HL-60 (cell line): ENCODE results near the gene SLC33A1.

ENCODE experiments used
- DNase-seq, 2 experiments: peaks; one replicate each; pipeline ENCODE4 v3.0.0-alpha.2; 2010 to 2020; ENCODE audit warnings: low read depth in 1 of 2, low spot score in 1 of 2
- H3K27ac ChIP-seq: fragments of 250-450 bp; sonication (Bioruptor Pico); replicated peaks from 2 replicates; pipeline ENCODE4 v1.5.1; 2020; ENCODE audit warnings: mild to moderate bottlenecking, moderate library complexity
- H3K27me3 ChIP-seq: fragments of 250-450 bp; sonication (Bioruptor Pico); 2 replicates; pipeline ENCODE4 v1.5.1; 2021; ENCODE audit warnings: mild to moderate bottlenecking, moderate library complexity; ENCODE audit not compliant: insufficient read depth, poor library complexity, severe bottlenecking
- H3K4me3 ChIP-seq: replicated peaks from 2 replicates; pipeline ENCODE4 v1.5.1; 2011; ENCODE audit warnings: mild to moderate bottlenecking, control low read depth, low read length; ENCODE audit not compliant: insufficient read depth
- GABPA ChIP-seq: IDR thresholded peaks from 2 replicates; pipeline ENCODE4 v1.6.1; 2012; ENCODE audit warnings: low read depth
- POLR2AphosphoS5 ChIP-seq: IDR thresholded peaks from 2 replicates; pipeline ENCODE4 v1.6.1; 2012; ENCODE audit warnings: low read depth
- SPI1 ChIP-seq: IDR thresholded peaks from 2 replicates; pipeline ENCODE4 v1.6.1; 2012; ENCODE audit warnings: low read depth, mild to moderate bottlenecking, borderline replicate concordance
- TF ChIP-seq, protein P1 (sequence below): IDR thresholded peaks from 2 replicates; pipeline ENCODE4 v1.6.1; 2012; ENCODE audit warnings: low read depth; ENCODE audit not compliant: insufficient replicate concordance
- TF ChIP-seq, protein P2 (sequence below): IDR thresholded peaks from one replicate; pipeline ENCODE4 v1.5.1; 2011; ENCODE audit warnings: low read length, control low read depth, inconsistent platforms; ENCODE audit not compliant: insufficient read depth

Gene SLC33A1

DNA sequence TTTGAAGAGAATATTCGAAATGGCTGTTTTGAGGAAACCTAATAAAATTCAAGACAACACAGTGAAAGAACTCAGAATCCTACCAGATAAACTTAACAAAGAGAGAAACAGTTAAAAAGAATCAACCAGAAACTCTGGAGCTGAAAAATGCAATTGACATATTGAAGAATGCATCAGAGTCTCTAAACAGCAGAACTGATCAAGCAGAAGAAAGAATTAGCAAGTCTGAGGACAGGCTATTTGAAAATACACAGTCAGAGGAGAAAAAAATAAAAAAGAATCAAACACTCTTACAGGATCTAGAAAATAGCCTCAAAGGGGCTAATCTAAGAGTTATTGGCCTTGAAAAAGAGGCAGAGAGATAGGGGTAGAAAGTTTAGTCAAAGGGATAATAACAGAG is 61.7 kb downstream of the SLC33A1 start:
- H3K4me3 ChIP-seq, result no peak overlapping the region
- TF ChIP-seq, protein P1, sequence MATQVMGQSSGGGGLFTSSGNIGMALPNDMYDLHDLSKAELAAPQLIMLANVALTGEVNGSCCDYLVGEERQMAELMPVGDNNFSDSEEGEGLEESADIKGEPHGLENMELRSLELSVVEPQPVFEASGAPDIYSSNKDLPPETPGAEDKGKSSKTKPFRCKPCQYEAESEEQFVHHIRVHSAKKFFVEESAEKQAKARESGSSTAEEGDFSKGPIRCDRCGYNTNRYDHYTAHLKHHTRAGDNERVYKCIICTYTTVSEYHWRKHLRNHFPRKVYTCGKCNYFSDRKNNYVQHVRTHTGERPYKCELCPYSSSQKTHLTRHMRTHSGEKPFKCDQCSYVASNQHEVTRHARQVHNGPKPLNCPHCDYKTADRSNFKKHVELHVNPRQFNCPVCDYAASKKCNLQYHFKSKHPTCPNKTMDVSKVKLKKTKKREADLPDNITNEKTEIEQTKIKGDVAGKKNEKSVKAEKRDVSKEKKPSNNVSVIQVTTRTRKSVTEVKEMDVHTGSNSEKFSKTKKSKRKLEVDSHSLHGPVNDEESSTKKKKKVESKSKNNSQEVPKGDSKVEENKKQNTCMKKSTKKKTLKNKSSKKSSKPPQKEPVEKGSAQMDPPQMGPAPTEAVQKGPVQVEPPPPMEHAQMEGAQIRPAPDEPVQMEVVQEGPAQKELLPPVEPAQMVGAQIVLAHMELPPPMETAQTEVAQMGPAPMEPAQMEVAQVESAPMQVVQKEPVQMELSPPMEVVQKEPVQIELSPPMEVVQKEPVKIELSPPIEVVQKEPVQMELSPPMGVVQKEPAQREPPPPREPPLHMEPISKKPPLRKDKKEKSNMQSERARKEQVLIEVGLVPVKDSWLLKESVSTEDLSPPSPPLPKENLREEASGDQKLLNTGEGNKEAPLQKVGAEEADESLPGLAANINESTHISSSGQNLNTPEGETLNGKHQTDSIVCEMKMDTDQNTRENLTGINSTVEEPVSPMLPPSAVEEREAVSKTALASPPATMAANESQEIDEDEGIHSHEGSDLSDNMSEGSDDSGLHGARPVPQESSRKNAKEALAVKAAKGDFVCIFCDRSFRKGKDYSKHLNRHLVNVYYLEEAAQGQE, result no peak
- no peak for TF ChIP-seq POLR2AphosphoS5
- no peak for TF ChIP-seq SPI1
- no peaks in the 10 kb centered on the region for H3K27me3 ChIP-seq
- H3K27ac ChIP-seq, result no peak overlapping the region
- DNase-seq, result no peak

DNA sequence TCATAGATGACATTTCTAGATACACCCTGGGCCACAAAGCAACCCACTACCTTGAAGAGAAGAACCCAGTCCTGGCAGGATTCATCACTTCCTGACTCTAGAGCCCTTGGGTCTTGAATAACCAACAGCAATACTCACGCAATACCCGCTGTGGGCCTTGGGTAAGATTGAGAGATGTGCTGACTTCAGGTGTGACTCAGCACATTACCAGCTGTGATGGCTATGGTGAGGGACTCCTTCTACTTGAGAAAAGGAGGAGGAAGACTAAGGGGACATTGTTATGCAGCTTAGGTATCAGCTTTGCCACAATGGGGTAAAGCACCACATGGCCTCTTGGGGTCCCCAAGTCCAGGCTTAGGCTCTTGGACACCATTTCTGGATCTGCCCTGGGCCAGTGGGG is 63.0 kb downstream of the SLC33A1 start:
- peak overlapping the region; percentile 44 for H3K27ac ChIP-seq
- peak; percentile 65 to 90 for DNase-seq
- H3K27me3 ChIP-seq, result no peaks in the 10 kb centered on the region
- 0 out of 2 replicates have a peak, but pooled peaks have one; percentile 24 for TF ChIP-seq POLR2AphosphoS5
- TF ChIP-seq, protein P1, result no peak
- TF ChIP-seq SPI1, result no peak
- H3K4me3 ChIP-seq, result no peak overlapping the region

DNA sequence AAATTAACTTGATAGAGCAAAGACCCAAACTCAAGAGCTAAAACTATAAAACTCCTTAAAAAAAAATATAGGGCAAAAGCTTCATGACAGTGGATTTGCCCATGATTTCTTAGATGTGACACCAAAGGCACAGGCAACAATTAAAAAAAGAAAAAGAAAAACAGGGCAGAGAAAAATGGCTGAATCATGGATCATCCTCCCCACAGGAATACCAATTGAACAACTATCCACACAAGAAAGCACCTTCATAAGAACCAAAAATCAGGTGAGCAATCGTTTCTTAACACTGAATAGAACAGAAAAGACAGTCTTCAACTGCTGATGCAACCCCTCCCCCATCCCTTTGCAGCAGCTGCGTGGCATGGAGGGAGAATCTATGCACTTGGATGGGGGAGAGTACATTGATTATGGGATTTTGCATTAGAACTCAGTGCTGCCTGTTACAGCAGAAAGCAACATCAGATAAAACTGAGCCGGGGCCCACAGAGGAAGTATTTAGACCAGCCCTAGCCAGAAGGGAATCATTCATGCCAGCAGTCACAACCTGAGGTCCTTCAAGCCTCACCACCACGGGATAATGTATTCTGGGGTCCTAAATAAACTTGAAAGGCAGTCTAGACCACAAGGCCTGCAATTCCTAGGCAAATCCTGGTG is 63.8 kb downstream of the SLC33A1 start:
- DNase-seq, result peak in 1 of 2 experiments; percentile 21
- H3K4me3 ChIP-seq, result no peak overlapping the region
- TF ChIP-seq, protein P2, sequence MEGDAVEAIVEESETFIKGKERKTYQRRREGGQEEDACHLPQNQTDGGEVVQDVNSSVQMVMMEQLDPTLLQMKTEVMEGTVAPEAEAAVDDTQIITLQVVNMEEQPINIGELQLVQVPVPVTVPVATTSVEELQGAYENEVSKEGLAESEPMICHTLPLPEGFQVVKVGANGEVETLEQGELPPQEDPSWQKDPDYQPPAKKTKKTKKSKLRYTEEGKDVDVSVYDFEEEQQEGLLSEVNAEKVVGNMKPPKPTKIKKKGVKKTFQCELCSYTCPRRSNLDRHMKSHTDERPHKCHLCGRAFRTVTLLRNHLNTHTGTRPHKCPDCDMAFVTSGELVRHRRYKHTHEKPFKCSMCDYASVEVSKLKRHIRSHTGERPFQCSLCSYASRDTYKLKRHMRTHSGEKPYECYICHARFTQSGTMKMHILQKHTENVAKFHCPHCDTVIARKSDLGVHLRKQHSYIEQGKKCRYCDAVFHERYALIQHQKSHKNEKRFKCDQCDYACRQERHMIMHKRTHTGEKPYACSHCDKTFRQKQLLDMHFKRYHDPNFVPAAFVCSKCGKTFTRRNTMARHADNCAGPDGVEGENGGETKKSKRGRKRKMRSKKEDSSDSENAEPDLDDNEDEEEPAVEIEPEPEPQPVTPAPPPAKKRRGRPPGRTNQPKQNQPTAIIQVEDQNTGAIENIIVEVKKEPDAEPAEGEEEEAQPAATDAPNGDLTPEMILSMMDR, result no peak
- no peak for TF ChIP-seq GABPA
- TF ChIP-seq POLR2AphosphoS5, result no peak
- peak overlapping the region; percentile 44 for H3K27ac ChIP-seq
- no peaks in the 10 kb centered on the region for H3K27me3 ChIP-seq

DNA sequence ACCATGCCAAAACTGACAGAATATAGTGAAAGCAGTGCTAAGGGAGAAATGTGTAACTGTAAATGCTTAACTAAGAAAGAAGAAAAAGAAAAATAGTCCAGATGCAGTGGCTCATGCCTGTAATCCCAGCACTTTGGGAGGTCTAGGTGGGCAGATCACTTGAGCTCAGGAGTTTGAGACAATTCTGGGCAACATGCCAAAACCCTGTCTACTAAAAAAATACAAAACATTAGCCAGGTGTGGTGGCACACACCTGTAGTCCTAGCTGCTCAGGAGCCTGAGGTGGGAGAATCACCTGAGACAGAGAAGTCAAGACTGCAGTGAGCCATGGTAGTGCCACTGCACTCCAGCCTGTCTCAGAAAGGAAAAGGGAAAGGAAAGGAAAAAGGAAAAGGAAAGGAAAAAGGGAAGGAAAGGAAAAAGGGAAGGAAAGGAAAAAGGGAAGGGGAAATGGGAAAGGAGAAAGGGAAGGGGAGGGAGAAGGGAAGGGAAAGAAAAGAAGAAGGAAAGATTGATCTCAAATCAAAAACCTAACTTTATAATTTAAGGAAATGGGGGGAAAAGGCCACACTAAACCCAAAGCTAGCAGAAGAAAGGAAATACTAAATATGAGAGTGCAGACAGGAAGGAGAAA is 68.4 kb downstream of the SLC33A1 start:
- Histone ChIP-seq H3K27ac (no peak overlapping the region), H3K4me3 (no peak overlapping the region), H3K27me3 (no peaks in the 10 kb centered on the region)
- TF ChIP-seq GABPA, result no peak
- TF ChIP-seq, protein P2, result no peak
- no peak for DNase-seq
